Measurements from ENCODE around the gene AGTPBP1.
"Not testable (repeated sequence)": the region's sequence is repeated elsewhere in the genome, so short reads cannot be mapped to it uniquely, and the experiment has no call there.

The AGTPBP1 gene

GRCh38 chr9:85719411-85719810 lies 22.3 kb downstream of the AGTPBP1 start:
- not testable (repeated sequence) for DNase-seq (ENCODE audit: low spot score)

DNA sequence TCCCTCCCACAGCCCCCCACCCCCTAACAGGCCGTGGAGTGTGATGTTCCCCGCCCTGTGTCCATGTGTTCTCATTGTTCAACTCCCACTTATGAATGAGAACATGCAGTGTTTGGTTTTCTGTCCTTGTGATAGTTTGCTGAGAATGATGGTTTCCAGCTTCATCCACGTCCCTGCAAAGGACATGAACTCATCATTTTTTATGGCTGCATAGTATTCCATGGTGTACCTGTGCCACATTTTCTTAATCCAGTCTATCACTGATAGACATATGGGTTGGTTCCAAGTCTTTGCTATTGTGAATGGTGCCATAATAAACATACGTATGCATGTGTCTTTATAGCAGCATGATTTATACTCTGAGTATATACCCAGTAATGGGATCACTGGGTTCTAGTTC lies 23.9 kb downstream of the AGTPBP1 start:
- not testable (repeated sequence) for DNase-seq (ENCODE audit: low spot score)

DNA sequence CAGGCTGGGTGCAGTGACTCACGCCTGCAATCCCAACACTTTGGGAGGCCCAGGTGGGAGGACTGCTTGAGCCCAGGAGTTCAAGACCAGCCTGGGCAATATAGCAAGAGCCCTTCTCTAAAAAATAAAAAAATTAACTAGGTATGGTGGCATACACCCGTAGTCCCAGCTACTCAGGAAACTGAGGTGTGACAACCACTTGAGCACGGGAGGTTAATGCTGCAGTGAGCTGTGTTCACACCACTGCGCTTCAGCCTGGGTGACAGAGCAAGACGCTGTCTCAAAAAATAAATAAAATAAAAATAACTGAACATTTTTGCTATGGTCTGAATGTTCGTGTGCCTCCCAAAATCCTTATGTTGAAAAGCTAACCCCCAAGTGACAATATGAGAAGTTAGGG lies 24.5 kb downstream of the AGTPBP1 start:
- DNase-seq (ENCODE audit: low spot score) = no peak

- DNase-seq (ENCODE audit: low spot score) = no peak
These were observed 25.5 kb downstream of the AGTPBP1 start for GRCh38 chr9:85716031-85716877.

- no peak for DNase-seq (ENCODE audit: low spot score)
These were observed 26.2 kb downstream of the AGTPBP1 start for GRCh38 chr9:85715587-85715986.

DNA sequence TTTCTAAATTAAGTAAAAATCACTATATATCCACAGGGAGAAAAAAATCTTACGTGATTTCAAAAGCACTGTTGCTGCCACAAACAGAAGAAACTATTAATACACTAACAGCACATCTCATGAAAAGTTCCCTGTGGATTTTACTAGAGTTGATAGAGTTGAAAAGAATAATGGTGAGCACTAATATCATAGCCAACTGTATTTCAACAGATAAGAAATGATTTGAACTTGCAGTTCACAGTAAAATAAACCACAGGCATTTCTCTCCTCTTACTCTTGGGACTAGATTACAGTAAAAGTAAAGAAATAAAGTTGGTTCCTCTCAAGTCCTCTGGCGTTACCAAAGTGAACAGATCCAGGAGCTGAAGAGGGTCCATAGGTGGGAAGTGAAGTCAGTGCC lies 27.9 kb downstream of the AGTPBP1 start:
- no peak for DNase-seq (ENCODE audit: low spot score)

GRCh38 chr9:85704744-85705143 lies 37.0 kb downstream of the AGTPBP1 start:
- no peak for DNase-seq (ENCODE audit: low spot score)

GRCh38 chr9:85703398-85703797 lies 38.4 kb downstream of the AGTPBP1 start:
- peak; percentile 23 for DNase-seq (ENCODE audit: low spot score)

DNA sequence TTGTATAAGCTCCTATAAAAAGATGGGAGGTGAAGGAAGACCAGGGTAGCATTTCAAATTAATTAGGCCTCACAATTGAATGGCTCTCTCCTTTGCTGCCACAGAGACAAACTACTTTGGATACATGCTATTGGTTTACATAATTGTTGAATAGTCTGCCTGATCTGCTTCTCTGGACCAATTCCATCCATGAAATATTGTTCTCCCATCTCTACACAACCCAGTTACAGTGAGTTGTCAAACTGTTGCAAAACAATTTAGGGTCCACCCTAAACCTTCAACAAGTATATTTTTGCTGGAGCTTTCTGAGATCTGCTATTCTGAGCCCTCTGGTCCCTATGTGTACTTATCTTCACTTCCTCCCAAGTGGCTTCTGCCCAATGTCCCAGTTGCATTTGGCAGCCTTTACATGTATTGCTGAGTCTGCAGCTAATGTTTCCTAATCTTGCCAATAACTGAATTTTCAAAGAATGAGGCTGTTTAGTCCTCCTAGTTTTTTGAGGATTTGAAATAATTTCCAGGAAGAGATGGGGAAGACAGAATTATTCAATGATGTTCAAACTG lies 38.9 kb downstream of the AGTPBP1 start:
- no peak for DNase-seq (ENCODE audit: low spot score)

- DNase-seq (ENCODE audit: low spot score) = no peak
These were observed 39.6 kb downstream of the AGTPBP1 start for GRCh38 chr9:85702191-85702590.

GRCh38 chr9:85700330-85700729 lies 41.4 kb downstream of the AGTPBP1 start:
- no peak for DNase-seq (ENCODE audit: low spot score)

- no peak for DNase-seq (ENCODE audit: low spot score)
These were observed 53.4 kb downstream of the AGTPBP1 start for GRCh38 chr9:85688361-85688760.

DNA sequence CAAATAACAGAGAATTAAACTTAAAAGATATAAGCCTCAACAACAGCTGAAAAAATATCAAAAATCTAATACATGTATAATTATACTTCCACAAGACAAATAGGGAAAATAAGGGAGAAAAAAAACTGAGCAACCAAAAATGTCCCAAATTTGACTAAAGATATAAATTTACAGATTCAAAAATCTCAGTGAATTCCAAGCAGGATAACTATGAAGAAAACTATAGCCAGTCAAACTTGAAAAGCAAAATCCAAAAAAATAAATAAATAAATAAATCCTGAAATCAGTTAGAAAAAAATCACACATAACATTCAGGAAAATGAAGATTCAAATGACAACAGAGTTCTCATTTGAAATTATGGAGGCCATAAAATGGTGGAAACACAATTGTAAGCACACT lies 56.7 kb downstream of the AGTPBP1 start:
- DNase-seq (ENCODE audit: low spot score) = no peak

- no peak for DNase-seq (ENCODE audit: low spot score)
These were observed 65.0 kb downstream of the AGTPBP1 start for GRCh38 chr9:85676790-85677189.

- DNase-seq (ENCODE audit: low spot score) = no peak
These were observed 74.4 kb downstream of the AGTPBP1 start for GRCh38 chr9:85667374-85667773.

GRCh38 chr9:85666086-85666485 lies 75.7 kb downstream of the AGTPBP1 start:
- no peak for DNase-seq (ENCODE audit: low spot score)

DNA sequence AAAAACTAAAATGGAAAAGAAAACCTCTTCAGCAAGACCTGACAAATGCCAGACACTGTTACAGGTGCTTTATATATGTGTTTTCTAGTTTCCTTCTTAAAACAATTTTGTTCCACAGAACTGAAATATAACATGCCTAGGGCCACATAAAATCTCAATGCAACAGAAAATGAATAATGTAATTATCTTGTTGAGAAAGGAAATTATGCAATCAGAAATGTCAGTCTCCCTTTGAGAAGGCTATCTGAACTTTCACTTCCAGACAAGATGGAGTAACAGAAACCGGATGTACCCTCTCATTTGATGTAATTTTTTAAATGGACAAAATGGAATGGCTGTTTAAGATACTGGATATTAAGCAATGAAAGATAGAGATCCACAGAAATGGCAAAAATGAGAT lies 79.2 kb downstream of the AGTPBP1 start:
- DNase-seq (ENCODE audit: low spot score) = no peak

DNA sequence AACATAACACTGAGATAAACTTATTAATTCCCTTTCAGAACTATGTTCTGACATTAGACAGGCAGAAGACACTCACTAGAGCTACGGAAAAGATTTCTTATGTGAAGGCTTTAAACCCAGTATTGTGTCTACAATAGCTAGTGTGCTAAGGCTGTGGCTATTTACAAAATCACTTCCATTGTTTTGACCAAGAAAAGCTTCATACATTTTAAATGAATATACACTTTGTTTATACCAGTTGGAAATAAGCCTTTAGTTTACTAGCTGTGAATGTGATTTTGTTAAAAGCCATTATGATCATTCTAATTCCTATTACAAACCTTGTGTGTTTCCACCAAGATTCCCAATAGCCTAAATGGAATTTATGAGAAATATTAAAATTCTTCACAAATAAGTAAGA lies 83.0 kb downstream of the AGTPBP1 start:
- DNase-seq (ENCODE audit: low spot score) = no peak

- no peak for DNase-seq (ENCODE audit: low spot score)
These were observed 88.6 kb downstream of the AGTPBP1 start for GRCh38 chr9:85653153-85653552.

DNA sequence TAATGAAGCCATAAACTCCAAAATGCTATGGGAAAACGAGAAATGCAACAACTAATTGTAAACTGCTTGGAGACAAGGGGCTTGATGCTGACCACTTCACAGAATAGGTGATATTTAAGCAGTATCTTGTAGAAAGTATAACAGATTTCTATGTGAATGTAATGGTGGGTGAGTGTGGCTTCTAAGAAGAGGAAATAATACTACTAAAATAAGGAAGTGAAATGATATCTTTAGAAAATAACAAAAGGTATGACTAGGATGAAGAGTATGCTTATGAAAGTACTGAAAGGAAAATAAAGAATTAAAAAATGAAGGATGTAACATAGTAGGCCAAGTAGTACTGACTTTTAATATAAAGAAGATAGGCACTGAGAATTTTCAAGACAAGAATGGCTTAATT lies 94.2 kb downstream of the AGTPBP1 start:
- DNase-seq (ENCODE audit: low spot score) = no peak

GRCh38 chr9:85645909-85646627 lies 95.7 kb downstream of the AGTPBP1 start:
- DNase-seq (ENCODE audit: low spot score) = no peak

GRCh38 chr9:85640425-85640824 lies 101.3 kb downstream of the AGTPBP1 start:
- DNase-seq (ENCODE audit: low spot score) = no peak

GRCh38 chr9:85639675-85640186 lies 102.0 kb downstream of the AGTPBP1 start:
- no peak for DNase-seq (ENCODE audit: low spot score)
